DMS 273 (cell line): ENCODE measurements around the gene MBP.

ENCODE experiments used
- DNase-seq: peaks from one replicate; lab custom pipeline; 2025; ENCODE audit not compliant: unreplicated experiment; lab: John Stamatoyannopoulos, UW

MBP gene

GRCh38 chr18:77116201-77117080, 16.1 kb downstream of the MBP start:
- DNase-seq, result no peak

DNA sequence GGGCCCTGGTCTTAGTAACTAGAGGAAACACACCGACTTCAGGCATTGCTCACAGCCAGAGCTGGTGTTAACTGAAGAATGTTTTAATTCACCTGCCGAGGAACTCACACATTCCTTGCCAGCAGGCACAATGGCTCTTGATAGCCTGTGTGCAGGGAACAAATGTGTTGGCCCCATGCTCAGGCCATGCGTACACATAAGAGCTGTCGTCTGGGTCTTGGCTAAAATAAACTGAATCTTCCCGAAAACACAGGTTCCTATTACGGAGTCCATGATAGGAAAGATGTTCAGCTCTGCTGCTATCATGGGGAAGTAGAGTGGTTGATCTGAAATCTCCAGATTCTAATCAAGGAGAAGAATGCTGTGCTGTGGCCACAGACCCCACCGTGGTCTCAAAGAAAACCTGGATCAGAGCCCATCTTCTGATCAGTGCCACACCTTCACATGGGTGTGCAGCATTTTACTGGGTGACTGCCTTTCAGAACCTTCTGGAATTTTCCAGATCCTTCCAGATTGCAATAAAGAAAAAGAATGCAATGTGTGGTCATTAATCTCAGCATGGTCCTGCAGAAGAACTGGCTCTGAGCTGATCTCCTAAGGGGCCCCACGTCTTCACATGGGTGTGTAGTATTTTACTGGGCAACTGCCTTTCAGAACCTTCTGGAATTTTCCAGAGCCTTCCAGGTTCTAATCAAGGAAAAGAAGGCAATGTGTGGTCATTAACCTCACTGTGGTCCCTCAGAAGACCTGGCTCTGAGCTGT, 17.2 kb downstream of the MBP start:
- DNase-seq, result no peak

- DNase-seq, result no peak
Measured at GRCh38 chr18:77114415-77115191, 18.0 kb downstream of the MBP start.

GRCh38 chr18:77114152-77114414, 18.5 kb downstream of the MBP start:
- DNase-seq, result no peak

GRCh38 chr18:77113361-77114151, 19.0 kb downstream of the MBP start:
- no peak for DNase-seq

GRCh38 chr18:77112747-77113092, 19.9 kb downstream of the MBP start:
- DNase-seq, result no peak

GRCh38 chr18:77111951-77112746, 20.4 kb downstream of the MBP start:
- DNase-seq, result no peak

DNA sequence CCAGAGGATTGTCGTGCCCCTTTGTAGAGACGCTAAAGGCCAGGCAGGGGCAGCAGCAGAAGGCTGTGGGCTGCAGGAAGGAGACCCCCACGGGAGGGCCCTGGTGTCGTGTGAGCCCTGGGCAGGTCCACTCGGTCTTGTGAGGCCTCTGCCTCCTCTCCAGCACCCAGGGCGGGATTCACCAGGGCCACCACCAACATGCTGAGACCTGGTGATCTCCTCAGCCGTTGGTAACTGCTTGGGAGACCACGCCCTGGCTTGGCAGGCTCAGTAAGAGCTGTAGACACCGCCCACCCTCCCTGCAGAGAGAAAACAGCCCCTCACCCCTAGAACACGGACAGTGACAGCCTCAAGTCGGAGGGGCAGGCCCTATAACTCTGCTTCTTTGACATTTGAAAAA, 21.1 kb downstream of the MBP start:
- no peak for DNase-seq

DNA sequence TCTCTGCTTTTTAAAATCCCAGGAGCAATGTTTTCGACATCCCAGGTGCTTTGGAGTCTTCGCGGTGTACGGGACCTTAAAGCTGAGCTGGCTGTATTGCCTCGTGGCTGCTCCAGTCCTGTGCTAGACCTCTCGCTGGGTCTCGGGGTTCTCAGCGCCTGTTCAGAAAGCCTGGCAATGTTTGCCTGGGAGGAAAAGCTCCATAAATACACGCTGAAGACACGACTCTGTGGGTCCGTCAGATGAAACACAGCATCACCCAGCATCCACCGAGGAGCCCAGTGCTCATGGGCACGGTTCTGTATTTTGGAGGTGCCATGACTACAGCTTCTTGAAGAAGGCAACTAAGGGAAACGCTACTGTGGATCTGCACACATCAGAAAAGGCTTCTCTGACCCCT, 21.6 kb downstream of the MBP start:
- no peak for DNase-seq

GRCh38 chr18:77110400-77110799, 22.2 kb downstream of the MBP start:
- no peak for DNase-seq

GRCh38 chr18:77109648-77110019, 22.9 kb downstream of the MBP start:
- no peak for DNase-seq

DNA sequence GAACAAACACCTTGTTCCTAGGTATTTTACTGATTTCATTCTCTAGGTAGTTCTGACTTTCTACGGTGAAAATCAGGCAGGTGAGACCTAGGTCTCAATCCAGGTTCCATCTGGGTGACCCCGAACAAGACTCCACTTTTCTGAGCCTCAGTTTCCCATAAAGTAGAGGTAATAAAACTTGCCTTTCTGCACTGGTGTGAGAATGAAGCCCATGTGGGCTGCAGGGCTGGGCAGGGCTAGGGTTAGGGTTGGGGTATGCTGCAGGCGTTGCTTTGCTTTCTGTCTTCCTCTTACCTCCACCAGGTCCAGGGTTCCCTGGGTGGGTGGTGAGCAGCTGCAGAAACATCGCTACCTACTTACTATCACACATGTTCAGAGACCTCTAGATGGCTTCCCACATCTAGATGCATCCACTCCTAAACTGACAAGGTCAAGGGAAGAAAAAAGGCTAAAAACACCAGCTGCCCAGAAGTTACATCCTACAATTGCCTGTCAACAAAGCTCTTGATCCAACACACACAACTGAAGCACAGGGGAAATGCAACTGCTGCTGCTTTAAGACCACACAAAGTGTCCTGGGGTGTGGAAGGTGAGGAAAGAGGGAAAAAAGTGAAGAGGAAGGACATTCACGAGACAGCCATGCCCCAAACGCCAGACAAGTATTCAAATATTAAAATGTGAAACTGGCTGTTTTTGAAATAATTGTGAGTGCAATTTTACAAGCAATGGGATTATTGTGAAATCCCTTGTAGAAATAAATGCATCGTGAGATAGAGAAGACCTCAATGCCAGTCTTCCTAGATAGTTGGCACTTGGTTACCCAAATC, 23.5 kb downstream of the MBP start:
- DNase-seq, result no peak

GRCh38 chr18:77108001-77108692, 24.4 kb downstream of the MBP start:
- peak; percentile 77 for DNase-seq

GRCh38 chr18:77107292-77107691, 25.3 kb downstream of the MBP start:
- no peak for DNase-seq

DNA sequence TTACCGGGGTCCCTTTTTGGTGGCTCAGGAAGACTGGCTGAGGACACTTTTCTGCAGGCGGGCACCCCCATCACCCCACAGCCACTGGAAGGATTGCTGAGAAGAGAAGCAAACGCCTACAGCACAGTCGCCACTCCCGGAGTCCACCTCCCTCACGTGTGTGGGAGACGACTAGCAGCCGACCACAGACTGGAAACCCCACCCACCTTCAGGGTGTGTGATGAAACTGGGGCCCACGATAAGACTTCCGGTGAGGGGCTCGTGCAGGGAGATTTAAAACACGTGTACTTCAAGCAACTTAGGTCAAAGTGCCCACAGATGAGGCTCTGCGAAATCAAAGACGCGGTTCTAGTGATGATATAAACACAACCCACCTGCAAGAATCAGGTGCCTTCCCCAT, 26.3 kb downstream of the MBP start:
- no peak for DNase-seq

DNA sequence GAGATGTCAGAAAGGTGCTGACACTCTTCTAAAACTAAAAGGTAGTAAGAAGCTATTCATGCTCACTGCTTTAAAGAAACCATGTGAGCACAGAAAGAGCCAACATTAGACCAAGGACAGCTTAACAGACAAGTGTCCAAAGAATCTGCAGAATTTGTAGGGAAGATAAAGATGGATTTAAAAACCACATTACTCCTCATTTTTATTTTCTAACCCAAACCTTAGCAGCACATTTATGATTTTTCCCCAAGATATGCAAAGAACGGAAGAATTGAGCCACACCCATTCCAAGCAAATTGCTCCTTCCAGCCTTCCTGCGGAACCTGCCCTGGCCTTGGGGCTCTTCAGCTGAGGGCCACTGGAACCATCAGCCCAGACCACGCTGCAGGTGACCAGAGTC, 26.9 kb downstream of the MBP start:
- no peak for DNase-seq

GRCh38 chr18:77105028-77105427, 27.6 kb downstream of the MBP start:
- no peak for DNase-seq

- DNase-seq, result no peak
Measured at GRCh38 chr18:77103991-77104531, 28.5 kb downstream of the MBP start.
